Right cardiac atrium (tissue), 5 donors: ENCODE data around the gene PRDM1. TPM values are rescaled to one million over a fixed set of nuclear protein-coding genes. Genes with fewer than 3 reads are reported as not detected.
A peak's percentile ranks its signal among the peaks of the same experiment; 100 is the strongest.

ENCODE experiments used
- ATAC-seq, 2 donors: fragments of 200-7000 bp; cut with Tn5 transposase; one replicate each; pipeline versions ENCODE4 v1.8.0 to v1.9.1; 2020; ENCODE audit warnings: moderate library complexity in 2 of 2, mild to moderate bottlenecking in 1 of 2
- DNase-seq, 3 donors: peaks; one replicate each; pipeline ENCODE4 v3.0.0-alpha.2; 2020
- H3K27ac ChIP-seq: one replicate; pipeline ENCODE4 v1.5.1; 2013; ENCODE audit warnings: mild to moderate bottlenecking, low read length, control low read depth, moderate library complexity
- H3K27me3 ChIP-seq: one replicate; pipeline ENCODE4 v1.6.1; 2013; ENCODE audit not compliant: control insufficient read depth, insufficient read depth
- H3K4me1 ChIP-seq: one replicate; pipeline ENCODE4 v1.6.1; 2013; ENCODE audit warnings: low read length; ENCODE audit not compliant: control insufficient read depth, insufficient read depth
- H3K4me3 ChIP-seq: one replicate; pipeline ENCODE4 v1.5.1; 2013; ENCODE audit warnings: low read length, control low read depth
- H3K9me3 ChIP-seq: one replicate; pipeline ENCODE4 v1.6.1; 2013; ENCODE audit warnings: low read length; ENCODE audit not compliant: control insufficient read depth
- WGBS: extraction: QIAGEN DNeasy Blood & Tissue Kit; methylation state at CpG from one replicate; pipeline ENCODE4 v1.1.7; 2013; 5-methylcytosine and 5-hydroxymethylcytosine counted together
- intact Hi-C, 4 donors: fragments of 100-400 bp; cut with DNase I; formaldehyde crosslinking; loops; one replicate each; pipeline versions ENCODE4 v1.11.0 to v1.14.0; 2022 to 2023
- polyA plus RNA-seq: library from polyadenylated mRNA; stranded (reverse); fragments of 200-250 nt; gene quantifications from one replicate; pipeline ENCODE4 v1.2.3, GENCODE V29; 2013
- total RNA-seq, 4 donors: library from RNA; stranded (reverse); fragmentation: NEBNext Ultra II Directional; extraction: Animal tissue kit (Norgen Biotek cat#: 25700); gene quantifications; one replicate each; pipeline ENCODE4 v1.2.1, GENCODE V29; 2021
- donor health status: healthy with polysubstance abuse.
- donor health status: DM: no; HTN: yes; CAD: no.
- donor health status: DM: no; HTN: no; CAD: no.
- donor health status: DM: no; HTN: yes; CAD: no; lungs with severe emphysema.
- donor health status: DM: yes; HTN: yes; CAD: no.

PRDM1 gene
- total and polyA plus RNA-seq, 5 donors: 0.41 to 1.5 (median 1.4) TPM

DNA sequence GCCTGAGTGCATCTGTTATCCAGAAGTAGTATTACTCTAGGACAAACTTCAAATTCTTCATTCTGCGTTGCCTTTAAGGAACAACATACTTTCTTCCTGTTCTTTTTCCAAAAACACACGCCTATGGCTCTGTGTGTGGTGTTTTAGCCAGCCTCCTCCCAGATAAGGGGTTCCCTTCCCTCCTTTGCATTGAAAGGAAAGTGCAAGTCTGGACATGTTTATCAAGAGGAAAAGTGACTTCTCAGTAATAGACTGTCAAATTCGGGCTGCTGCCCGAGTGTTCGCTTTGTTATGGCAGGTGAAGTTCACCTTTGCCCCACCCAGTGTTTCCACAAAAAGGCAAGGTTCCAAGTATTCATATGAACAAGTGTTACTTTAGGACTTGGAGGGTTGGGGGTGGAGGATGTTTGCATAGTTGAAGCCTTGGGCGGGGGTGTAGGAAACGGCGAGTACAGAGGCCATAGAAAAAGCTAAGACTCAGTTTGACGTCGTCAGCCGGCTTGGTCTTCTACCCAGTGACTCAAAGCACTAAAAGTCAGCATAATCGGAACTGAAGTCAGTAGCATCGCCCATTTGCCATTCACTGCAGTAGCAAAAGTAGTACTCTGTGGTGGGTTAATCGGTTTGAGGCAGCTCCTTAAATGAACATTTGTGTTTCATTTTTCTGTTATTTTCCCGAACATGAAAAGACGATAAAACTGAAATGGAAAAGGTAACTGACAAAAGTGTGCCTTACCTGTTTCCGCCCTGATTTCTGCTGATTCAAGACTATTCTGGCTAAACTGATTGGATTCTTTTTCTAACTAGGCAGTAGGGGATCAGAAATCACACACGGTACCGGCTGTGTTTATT lies 12.5 kb downstream of the PRDM1 start:
- Histone ChIP-seq H3K27ac (peak overlapping the region; percentile 70), H3K4me3 (peak overlapping the region; percentile 76), H3K9me3 (no peaks in the 10 kb centered on the region), H3K4me1 (no peaks in the 10 kb centered on the region), H3K27me3 (peaks cover 2% of the 10 kb centered on the region)
- ATAC-seq (peak; percentile 72 to 77), DNase-seq (no peak)
- WGBS: 29% methylated on average over 19 of the region's 19 CpGs
- intact Hi-C loops: no loop called here

DNA sequence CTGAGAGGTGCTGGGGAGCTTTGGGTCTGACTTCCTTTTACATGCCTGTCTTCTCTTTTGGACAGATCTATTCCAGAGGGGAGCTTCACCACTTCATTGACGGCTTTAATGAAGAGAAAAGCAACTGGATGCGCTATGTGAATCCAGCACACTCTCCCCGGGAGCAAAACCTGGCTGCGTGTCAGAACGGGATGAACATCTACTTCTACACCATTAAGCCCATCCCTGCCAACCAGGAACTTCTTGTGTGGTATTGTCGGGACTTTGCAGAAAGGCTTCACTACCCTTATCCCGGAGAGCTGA lies 13.1 kb downstream of the PRDM1 start:
- DNase-seq: no peak
- ATAC-seq: no peak
- peak overlapping the region; percentile 76 for H3K4me3 ChIP-seq
- H3K9me3 ChIP-seq: no peaks in the 10 kb centered on the region
- H3K4me1 ChIP-seq: no peaks in the 10 kb centered on the region
- no peak overlapping the region for H3K27ac ChIP-seq
- 27% methylated on average over 7 of the region's 7 CpGs for WGBS
- intact Hi-C loops: no loop called here
- H3K27me3 ChIP-seq: peaks cover 2% of the 10 kb centered on the region

DNA sequence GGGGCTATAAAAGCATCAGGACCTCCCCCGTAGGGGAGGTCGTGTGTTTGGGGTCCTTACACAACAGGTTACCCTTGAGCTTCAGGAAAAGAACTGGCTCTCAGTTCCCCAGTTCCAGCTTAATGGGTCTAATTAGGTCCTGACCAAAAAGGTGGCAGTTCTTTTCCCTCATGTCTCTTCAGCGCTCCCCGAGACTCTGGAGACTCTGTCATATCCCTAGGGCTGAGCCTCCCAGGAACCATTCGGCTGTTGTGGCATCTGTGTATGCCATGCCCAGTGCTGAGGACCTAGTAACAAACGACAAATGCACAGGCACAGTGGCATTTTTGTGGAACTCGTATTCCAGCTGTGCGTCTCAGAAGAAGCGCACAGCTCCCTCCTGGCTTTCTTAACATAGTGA lies 14.6 kb downstream of the PRDM1 start:
- ATAC-seq: no peak
- 88% methylated on average over 9 of the region's 9 CpGs for WGBS
- Histone ChIP-seq H3K27ac (no peak overlapping the region), H3K4me1 (no peaks in the 10 kb centered on the region), H3K9me3 (no peaks in the 10 kb centered on the region), H3K4me3 (no peak overlapping the region), H3K27me3 (peaks cover 2% of the 10 kb centered on the region)
- DNase-seq: no peak
- intact Hi-C loops: no loop called here

DNA sequence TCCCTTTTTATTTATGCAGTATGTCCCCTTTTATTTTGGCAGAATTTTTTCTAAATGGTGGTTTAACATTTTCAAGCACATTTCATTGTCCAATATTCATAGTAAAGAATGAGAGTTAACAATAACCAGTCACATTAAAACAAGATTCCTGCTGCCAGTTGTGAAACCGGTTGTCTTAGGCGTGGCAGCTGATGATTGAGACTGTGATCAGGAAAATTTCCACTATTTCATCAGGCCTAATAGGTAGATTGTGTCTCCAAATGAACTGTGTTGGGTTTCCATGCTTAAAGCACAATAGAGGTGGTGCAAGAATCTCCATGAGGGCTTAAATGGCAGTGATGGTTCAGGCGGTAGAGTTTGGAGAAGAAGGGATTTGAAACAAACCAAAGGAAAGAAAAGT lies 15.3 kb downstream of the PRDM1 start:
- Histone ChIP-seq H3K9me3 (no peaks in the 10 kb centered on the region), H3K27ac (no peak overlapping the region), H3K27me3 (peaks cover 2% of the 10 kb centered on the region), H3K4me1 (no peaks in the 10 kb centered on the region), H3K4me3 (no peak overlapping the region)
- ATAC-seq: no peak
- intact Hi-C loops: no loop called here
- 90% methylated on average over 3 of the region's 3 CpGs for WGBS
- no peak for DNase-seq

DNA sequence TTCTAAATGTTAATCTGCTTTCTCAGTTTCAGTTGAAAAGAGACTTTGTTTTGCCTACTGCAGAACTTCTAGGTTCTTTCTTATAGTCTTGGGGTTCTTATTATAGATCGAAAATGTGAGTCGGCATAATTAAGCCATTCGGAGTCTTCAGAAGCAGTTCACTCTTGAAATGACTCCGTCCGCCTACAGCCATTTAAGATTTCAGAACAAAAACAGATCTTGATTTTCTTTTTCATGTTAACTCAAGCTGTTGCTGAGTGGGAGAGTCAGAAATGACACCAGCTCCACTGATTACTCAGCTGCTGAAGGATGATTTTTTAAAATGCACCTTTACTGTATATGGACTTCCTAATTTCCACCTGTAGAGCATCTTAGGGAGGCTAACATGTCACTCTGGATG lies 15.9 kb downstream of the PRDM1 start:
- Histone ChIP-seq H3K4me1 (no peaks in the 10 kb centered on the region), H3K9me3 (no peaks in the 10 kb centered on the region), H3K27ac (no peak overlapping the region), H3K4me3 (no peak overlapping the region), H3K27me3 (peaks cover 2% of the 10 kb centered on the region)
- 80% methylated on average over 5 of the region's 5 CpGs for WGBS
- intact Hi-C loops: no loop called here
- DNase-seq: no peak
- ATAC-seq: no peak

DNA sequence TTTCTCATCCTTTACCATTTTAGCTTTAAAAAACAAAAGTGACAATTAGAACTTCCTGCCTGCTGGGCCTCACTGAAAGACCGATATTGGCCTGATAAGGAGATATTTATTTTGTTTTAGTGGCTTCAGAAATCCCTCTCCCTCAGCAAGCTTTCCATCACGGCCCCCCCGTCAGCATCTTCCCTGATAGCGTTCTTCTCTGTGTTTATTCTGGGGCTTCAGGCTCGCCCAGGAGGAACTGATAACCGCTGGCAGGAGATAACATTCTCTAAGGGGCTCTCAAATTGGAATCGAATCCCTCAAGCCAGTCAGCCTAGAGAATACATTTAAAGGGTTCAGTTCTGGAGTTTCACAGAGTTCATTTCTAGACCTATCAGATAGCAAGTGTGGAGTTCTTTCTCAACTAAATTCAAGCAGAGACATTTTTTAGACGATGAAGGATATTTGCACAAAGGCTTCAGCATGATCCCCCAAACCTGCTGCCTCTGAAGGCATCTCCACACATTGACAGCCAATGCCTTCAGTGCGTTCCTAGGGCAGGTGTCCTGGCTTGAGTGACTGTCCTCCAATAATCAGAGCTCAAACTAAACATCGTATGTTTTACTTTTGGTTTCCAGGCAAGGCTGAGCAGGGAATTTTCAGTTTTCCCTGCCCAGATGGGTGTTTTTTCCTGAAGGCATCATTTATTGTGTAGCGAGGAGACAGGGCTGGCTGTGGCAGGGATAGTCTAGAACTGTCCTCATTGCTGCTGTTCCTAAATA lies 17.0 kb downstream of the PRDM1 start:
- no peak for DNase-seq
- no peak overlapping the region for H3K27ac ChIP-seq
- no peaks in the 10 kb centered on the region for H3K9me3 ChIP-seq
- H3K27me3 ChIP-seq: peaks cover 2% of the 10 kb centered on the region
- H3K4me3 ChIP-seq: peak overlapping the region; percentile 26
- ATAC-seq: peak in 1 of 2 donors; percentile 35
- WGBS: 21% methylated on average over 11 of the region's 11 CpGs
- no peaks in the 10 kb centered on the region for H3K4me1 ChIP-seq
- intact Hi-C loops: no loop called here

DNA sequence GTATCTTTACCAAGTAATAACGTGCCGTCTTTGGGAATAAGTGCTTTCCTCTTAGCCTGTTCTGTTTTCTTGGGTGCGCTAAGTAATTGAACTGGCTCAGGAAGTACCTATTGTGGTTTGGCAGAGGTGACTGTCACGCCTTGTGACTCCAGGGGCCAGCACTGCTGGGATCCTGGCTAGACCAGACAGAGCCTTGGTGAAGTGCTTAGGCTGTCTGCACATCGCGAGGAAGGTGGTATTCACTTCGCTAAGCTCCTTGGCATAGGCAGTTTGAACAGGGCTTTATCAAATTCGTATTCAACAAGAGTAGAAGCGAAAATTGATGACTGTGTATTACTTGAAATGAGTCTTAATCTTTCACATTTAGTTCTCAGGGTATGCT lies 17.6 kb downstream of the PRDM1 start:
- Histone ChIP-seq H3K27me3 (peaks cover 2% of the 10 kb centered on the region), H3K9me3 (no peaks in the 10 kb centered on the region), H3K27ac (no peak overlapping the region), H3K4me3 (peak overlapping the region; percentile 26), H3K4me1 (no peaks in the 10 kb centered on the region)
- ATAC-seq (peak; percentile 16 to 45), DNase-seq (no peak)
- WGBS: 50% methylated on average over 9 of the region's 9 CpGs
- intact Hi-C loops: no loop called here

DNA sequence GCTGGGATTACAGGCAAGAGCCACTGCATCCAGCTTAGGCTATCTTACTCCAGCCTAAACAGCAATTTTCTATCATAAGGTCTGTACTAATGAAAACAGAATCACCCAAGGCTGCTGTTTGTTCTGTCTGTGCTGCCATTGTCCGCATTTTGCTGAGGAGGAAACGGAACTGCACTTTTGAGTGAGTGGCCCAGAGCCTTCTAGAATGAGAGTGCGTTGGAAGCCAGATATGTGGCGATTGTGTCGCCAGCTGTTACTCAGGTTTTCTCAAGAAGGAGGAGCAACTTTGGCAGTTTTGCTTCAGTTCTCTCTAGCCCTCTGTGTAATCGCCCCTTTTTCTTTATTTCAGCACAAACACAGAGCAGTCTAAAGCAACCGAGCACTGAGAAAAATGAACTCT lies 18.3 kb downstream of the PRDM1 start:
- H3K9me3 ChIP-seq: no peaks in the 10 kb centered on the region
- peaks cover 2% of the 10 kb centered on the region for H3K27me3 ChIP-seq
- intact Hi-C loops: no loop called here
- DNase-seq (no peak), ATAC-seq (no peak)
- WGBS: 88% methylated on average over 7 of the region's 7 CpGs
- no peak overlapping the region for H3K4me3 ChIP-seq
- H3K27ac ChIP-seq: no peak overlapping the region
- H3K4me1 ChIP-seq: no peaks in the 10 kb centered on the region

DNA sequence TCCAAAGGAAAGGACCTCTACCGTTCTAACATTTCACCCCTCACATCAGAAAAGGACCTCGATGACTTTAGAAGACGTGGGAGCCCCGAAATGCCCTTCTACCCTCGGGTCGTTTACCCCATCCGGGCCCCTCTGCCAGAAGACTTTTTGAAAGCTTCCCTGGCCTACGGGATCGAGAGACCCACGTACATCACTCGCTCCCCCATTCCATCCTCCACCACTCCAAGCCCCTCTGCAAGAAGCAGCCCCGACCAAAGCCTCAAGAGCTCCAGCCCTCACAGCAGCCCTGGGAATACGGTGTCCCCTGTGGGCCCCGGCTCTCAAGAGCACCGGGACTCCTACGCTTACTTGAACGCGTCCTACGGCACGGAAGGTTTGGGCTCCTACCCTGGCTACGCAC lies 18.8 kb downstream of the PRDM1 start:
- no peak overlapping the region for H3K27ac ChIP-seq
- no peak overlapping the region for H3K4me3 ChIP-seq
- no peak for ATAC-seq
- no peak for DNase-seq
- H3K9me3 ChIP-seq: no peaks in the 10 kb centered on the region
- no peaks in the 10 kb centered on the region for H3K4me1 ChIP-seq
- 94% methylated on average over 21 of the region's 21 CpGs for WGBS
- H3K27me3 ChIP-seq: peaks cover 2% of the 10 kb centered on the region
- intact Hi-C loops: no loop called here

DNA sequence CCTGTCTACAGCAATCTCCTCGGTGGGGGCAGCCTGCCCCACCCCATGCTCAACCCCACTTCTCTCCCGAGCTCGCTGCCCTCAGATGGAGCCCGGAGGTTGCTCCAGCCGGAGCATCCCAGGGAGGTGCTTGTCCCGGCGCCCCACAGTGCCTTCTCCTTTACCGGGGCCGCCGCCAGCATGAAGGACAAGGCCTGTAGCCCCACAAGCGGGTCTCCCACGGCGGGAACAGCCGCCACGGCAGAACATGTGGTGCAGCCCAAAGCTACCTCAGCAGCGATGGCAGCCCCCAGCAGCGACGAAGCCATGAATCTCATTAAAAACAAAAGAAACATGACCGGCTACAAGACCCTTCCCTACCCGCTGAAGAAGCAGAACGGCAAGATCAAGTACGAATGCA lies 19.4 kb downstream of the PRDM1 start:
- no peak for ATAC-seq
- WGBS: 89% methylated on average over 22 of the region's 22 CpGs
- H3K27ac ChIP-seq: no peak overlapping the region
- peaks cover 2% of the 10 kb centered on the region for H3K27me3 ChIP-seq
- H3K4me3 ChIP-seq: no peak overlapping the region
- no peaks in the 10 kb centered on the region for H3K9me3 ChIP-seq
- intact Hi-C loops: no loop called here
- no peaks in the 10 kb centered on the region for H3K4me1 ChIP-seq
- no peak for DNase-seq

DNA sequence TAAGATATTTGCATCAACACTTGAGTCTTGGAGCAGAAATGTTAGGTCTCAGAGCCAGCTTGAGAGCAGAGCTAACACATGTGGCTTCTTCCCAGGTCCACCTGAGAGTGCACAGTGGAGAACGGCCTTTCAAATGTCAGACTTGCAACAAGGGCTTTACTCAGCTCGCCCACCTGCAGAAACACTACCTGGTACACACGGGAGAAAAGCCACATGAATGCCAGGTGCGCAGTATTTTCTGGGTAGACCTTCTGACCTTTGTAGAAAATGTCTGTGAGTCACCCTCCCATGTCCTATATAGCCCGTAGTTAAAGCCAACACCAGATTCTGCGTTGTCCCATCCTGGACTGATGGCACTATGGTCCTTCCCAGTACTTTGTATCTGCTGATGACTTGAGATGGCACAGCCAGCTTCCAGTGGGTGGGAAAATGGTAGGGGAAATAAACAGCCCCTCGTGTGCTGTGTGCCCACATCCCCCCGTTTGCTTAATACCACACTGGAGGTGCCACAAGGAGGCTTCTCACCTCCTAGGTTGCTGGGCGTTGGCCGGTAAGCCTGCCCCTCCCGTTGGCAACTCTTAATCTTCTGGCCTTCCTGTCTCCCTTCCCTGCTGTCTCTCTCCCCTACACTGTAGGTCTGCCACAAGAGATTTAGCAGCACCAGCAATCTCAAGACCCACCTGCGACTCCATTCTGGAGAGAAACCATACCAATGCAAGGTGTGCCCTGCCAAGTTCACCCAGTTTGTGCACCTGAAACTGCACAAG lies 20.3 kb downstream of the PRDM1 start:
- Histone ChIP-seq H3K9me3 (no peaks in the 10 kb centered on the region), H3K27me3 (no peaks in the 10 kb centered on the region), H3K4me1 (no peaks in the 10 kb centered on the region), H3K4me3 (no peak overlapping the region), H3K27ac (no peak overlapping the region)
- ATAC-seq: no peak
- WGBS: 88% methylated on average over 12 of the region's 12 CpGs
- DNase-seq: no peak
- intact Hi-C loops: no loop called here
